ENCODE measurements around the gene CD6.

DNA sequence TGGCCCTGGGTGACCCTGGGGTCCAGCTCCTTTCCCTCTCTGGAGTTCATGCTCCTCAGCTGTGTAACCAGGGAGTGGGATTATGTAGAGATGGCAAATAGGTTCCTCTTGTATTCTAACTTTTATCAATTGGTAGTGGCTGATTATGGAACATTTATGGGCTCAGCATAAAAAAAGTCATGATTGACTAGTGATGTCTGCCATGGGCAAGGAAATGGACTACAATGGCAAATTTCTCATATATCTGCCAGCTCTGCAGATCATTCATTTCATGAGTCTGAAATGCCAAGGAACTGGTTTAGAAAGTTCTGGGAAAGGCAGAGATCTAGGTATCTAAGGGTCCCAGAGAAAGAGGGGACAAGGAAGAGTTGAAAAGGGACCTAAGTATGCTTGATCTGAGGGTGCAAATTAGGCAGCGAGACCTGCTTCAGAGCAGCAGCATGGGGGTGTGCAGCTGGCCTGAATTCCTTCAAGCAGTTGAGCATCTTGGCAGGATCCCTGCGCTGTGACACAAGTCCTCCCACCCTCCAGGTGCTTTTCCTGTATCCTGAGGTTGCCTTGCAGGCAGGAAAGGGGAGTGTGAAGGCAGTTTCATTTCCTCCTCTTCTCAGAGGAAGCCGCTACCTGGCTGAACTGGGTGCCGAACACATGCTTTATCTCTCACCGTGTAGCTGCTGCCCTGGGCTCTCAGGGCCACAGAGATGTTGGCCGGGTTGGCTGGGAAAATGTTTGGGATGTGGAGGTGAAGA lies 29.9 kb upstream of the CD6 start:
- TF ChIP-seq, protein P1, sequence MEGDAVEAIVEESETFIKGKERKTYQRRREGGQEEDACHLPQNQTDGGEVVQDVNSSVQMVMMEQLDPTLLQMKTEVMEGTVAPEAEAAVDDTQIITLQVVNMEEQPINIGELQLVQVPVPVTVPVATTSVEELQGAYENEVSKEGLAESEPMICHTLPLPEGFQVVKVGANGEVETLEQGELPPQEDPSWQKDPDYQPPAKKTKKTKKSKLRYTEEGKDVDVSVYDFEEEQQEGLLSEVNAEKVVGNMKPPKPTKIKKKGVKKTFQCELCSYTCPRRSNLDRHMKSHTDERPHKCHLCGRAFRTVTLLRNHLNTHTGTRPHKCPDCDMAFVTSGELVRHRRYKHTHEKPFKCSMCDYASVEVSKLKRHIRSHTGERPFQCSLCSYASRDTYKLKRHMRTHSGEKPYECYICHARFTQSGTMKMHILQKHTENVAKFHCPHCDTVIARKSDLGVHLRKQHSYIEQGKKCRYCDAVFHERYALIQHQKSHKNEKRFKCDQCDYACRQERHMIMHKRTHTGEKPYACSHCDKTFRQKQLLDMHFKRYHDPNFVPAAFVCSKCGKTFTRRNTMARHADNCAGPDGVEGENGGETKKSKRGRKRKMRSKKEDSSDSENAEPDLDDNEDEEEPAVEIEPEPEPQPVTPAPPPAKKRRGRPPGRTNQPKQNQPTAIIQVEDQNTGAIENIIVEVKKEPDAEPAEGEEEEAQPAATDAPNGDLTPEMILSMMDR (IDR thresholded peaks at IDR 0.05; ENCODE audit: borderline replicate concordance, extremely low read depth, low read length, poor library complexity, severe bottlenecking), result no peak
- TF ChIP-seq EZH2 (IDR thresholded peaks at IDR 0.05; ENCODE audit: borderline replicate concordance, low read depth, low read length, severe bottlenecking), result no peak

Data from DND-41 (cell line).